HG03159 (cell line): ENCODE results near the gene TRIM72.
"Not testable (repeated sequence)": the region's sequence is repeated elsewhere in the genome, so short reads cannot be mapped to it uniquely, and the experiment has no call there.

ENCODE experiments used
- ATAC-seq: cut with Tn5 transposase; IDR thresholded peaks from one replicate; pipeline ENCODE4 v1.9.1; 2021; ENCODE audit warnings: mild to moderate bottlenecking, moderate library complexity; ENCODE audit not compliant: unreplicated experiment

TRIM72 gene

GRCh38 chr16:31190061-31190460, 23.9 kb upstream of the TRIM72 start:
- no peak for ATAC-seq

GRCh38 chr16:31190818-31191444, 23.0 kb upstream of the TRIM72 start:
- no peak for ATAC-seq

GRCh38 chr16:31191697-31192428, 22.1 kb upstream of the TRIM72 start:
- ATAC-seq, result no peak

- no peak for ATAC-seq
Measured at GRCh38 chr16:31192856-31193642, 20.9 kb upstream of the TRIM72 start.

GRCh38 chr16:31193874-31194273, 20.0 kb upstream of the TRIM72 start:
- no peak for ATAC-seq

- ATAC-seq, result no peak
Measured at GRCh38 chr16:31194898-31195297, 19.0 kb upstream of the TRIM72 start.

- not testable (repeated sequence) for ATAC-seq
Measured at GRCh38 chr16:31195861-31196260, 18.1 kb upstream of the TRIM72 start.

GRCh38 chr16:31196324-31197088, 17.4 kb upstream of the TRIM72 start:
- ATAC-seq, result no peak

- no peak for ATAC-seq
Measured at GRCh38 chr16:31198207-31198882, 15.6 kb upstream of the TRIM72 start.

- ATAC-seq, result no peak
Measured at GRCh38 chr16:31199430-31200041, 14.4 kb upstream of the TRIM72 start.

- not testable (repeated sequence) for ATAC-seq
Measured at GRCh38 chr16:31200111-31200510, 13.8 kb upstream of the TRIM72 start.

- ATAC-seq, result no peak
Measured at GRCh38 chr16:31200821-31201568, 12.9 kb upstream of the TRIM72 start.

- peak; percentile 63 for ATAC-seq
Measured at GRCh38 chr16:31201582-31202413, 12.1 kb upstream of the TRIM72 start.

- ATAC-seq, result peak; percentile 36
Measured at GRCh38 chr16:31202414-31203375, 11.2 kb upstream of the TRIM72 start, which contains the start of gene PYCARD. Gene PYCARD (minus strand): TSS chr16:31202760. CDS start chr16:31202690, 70 bp downstream.

GRCh38 chr16:31204871-31205666, 8.8 kb upstream of the TRIM72 start:
- no peak for ATAC-seq

- ATAC-seq, result no peak
Measured at GRCh38 chr16:31206776-31207175, 7.1 kb upstream of the TRIM72 start.
